B cell (primary cell): ENCODE measurements around the gene SDK2. TPM values are rescaled to one million over a fixed set of nuclear protein-coding genes. Genes with fewer than 3 reads are reported as not detected.

ENCODE experiments used
- ATAC-seq: fragments of 200-7000 bp; cut with Tn5 transposase; one replicate; pipeline ENCODE4 v1.10.0; 2021; ENCODE audit warnings: low read depth, mild to moderate bottlenecking, moderate number of reproducible peaks, moderate library complexity
- CTCF ChIA-PET: fragments of 350-600 bp; sonication (Branson Sonifier 250); formaldehyde crosslinking; loops from one replicate; lab custom pipeline; 2021; ENCODE audit warnings: antibody characterized with exemption, inconsistent platforms; lab: Charles Lee
- POLR2A ChIA-PET: fragments of 350-600 bp; sonication (Branson Sonifier 250); formaldehyde crosslinking; loops from one replicate; lab custom pipeline; 2021; ENCODE audit warnings: antibody characterized with exemption; lab: Charles Lee
- DNase-seq: peaks from one replicate; pipeline ENCODE4 v3.0.0; 2013
- H2AFZ ChIP-seq: 2 replicates; pipeline ENCODE4 v1.6.1; 2012; ENCODE audit warnings: mild to moderate bottlenecking, low read depth, low read length; ENCODE audit not compliant: insufficient read depth, poor library complexity, severe bottlenecking
- H3K27ac ChIP-seq, 2 donors: 1 replicate in 1 of 2; 2 replicates in 1 of 2; pipeline ENCODE4 v1.5.1; 2012 to 2013; ENCODE audit warnings: low read length in 2 of 2, mild to moderate bottlenecking in 2 of 2, moderate library complexity in 1 of 2
- H3K27me3 ChIP-seq, 4 experiments: fragments of 200-600 bp in 1 of 4; sonication (generic) in 1 of 4; replicated peaks in 1 of 4; 1 replicate in 2 of 4; 2 replicates in 2 of 4; pipeline versions ENCODE4 v1.6.1 to v1.7.0; 2013 to 2016; ENCODE audit warnings: low read length in 3 of 4, mild to moderate bottlenecking in 2 of 4, mixed read lengths in 1 of 4, moderate library complexity in 1 of 4; ENCODE audit not compliant: insufficient read depth in 4 of 4, control insufficient read depth in 3 of 4; ENCODE audit errors: control extremely low read depth in 1 of 4
- H3K36me3 ChIP-seq, 2 experiments: replicated peaks in 1 of 2; 1 replicate in 1 of 2; 2 replicates in 1 of 2; pipeline versions ENCODE4 v1.6.1 to v1.7.1; 2013; ENCODE audit warnings: low read length in 1 of 2; ENCODE audit not compliant: insufficient read depth in 2 of 2, control insufficient read depth in 1 of 2; ENCODE audit errors: control extremely low read depth in 1 of 2, extremely low read depth in 1 of 2
- H3K4me1 ChIP-seq, 2 donors: fragments of 200-600 bp in 1 of 2; sonication (generic) in 1 of 2; 1 replicate in 1 of 2; 2 replicates in 1 of 2; pipeline versions ENCODE4 v1.5.1 to v1.6.1; 2013 to 2017; ENCODE audit warnings: low read length in 2 of 2; ENCODE audit not compliant: control insufficient read depth in 2 of 2, insufficient read depth in 2 of 2
- H3K4me2 ChIP-seq: replicated peaks from 2 replicates; pipeline ENCODE3; 2012; ENCODE audit warnings: mild to moderate bottlenecking, low read depth, low read length; ENCODE audit not compliant: poor library complexity, severe bottlenecking
- H3K4me3 ChIP-seq, 5 experiments: fragments of 200-600 bp in 1 of 5; sonication (generic) in 1 of 5; 1 replicate in 3 of 5; 2 replicates in 2 of 5; pipeline versions ENCODE4 v1.5.1 to v1.7.0; 2011 to 2016; ENCODE audit warnings: low read length in 4 of 5, mild to moderate bottlenecking in 4 of 5, low read depth in 2 of 5, control low read depth in 1 of 5, moderate library complexity in 1 of 5; ENCODE audit not compliant: insufficient read depth in 1 of 5; ENCODE audit errors: control extremely low read depth in 1 of 5, extremely low read depth in 1 of 5
- H3K79me2 ChIP-seq: fragments of 200-600 bp; sonication (generic); one replicate; pipeline ENCODE4 v1.6.0; 2016; ENCODE audit warnings: low read length; ENCODE audit not compliant: control insufficient read depth, insufficient read depth
- H3K9ac ChIP-seq: fragments of 200-600 bp; sonication (generic); 2 replicates; pipeline ENCODE4 v1.6.1; 2017; ENCODE audit warnings: mild to moderate bottlenecking, low read length, moderate library complexity
- H3K9me3 ChIP-seq, 3 donors: one replicate each; pipeline versions ENCODE4 v1.6.1 to v1.7.1; 2013; ENCODE audit warnings: low read length in 2 of 3; ENCODE audit not compliant: control insufficient read depth in 2 of 3, insufficient read depth in 1 of 3; ENCODE audit errors: control extremely low read depth in 1 of 3
- H4K20me1 ChIP-seq: 2 replicates; pipeline ENCODE4 v1.6.0; 2012; ENCODE audit warnings: mild to moderate bottlenecking, low read length; ENCODE audit not compliant: insufficient read depth, control insufficient read depth, poor library complexity, severe bottlenecking
- H3K27ac Mint-ChIP-seq: one replicate; pipeline ENCODE4 v1.8.0; 2021; ENCODE audit warnings: mixed read lengths
- H3K27me3 Mint-ChIP-seq: one replicate; pipeline ENCODE4 v1.8.0; 2021; ENCODE audit warnings: mixed read lengths
- H3K4me1 Mint-ChIP-seq: one replicate; pipeline ENCODE4 v1.8.0; 2021; ENCODE audit warnings: mixed read lengths
- H3K4me3 Mint-ChIP-seq: one replicate; pipeline ENCODE4 v1.8.0; 2021; ENCODE audit warnings: mixed read lengths
- H3K9me3 Mint-ChIP-seq: one replicate; pipeline ENCODE4 v1.8.0; 2022; ENCODE audit warnings: mixed read lengths; ENCODE audit not compliant: insufficient read depth
- EZH2 ChIP-seq: IDR thresholded peaks from 2 replicates; pipeline ENCODE4 v1.6.1; 2012; ENCODE audit warnings: borderline replicate concordance, low read depth, mild to moderate bottlenecking, moderate library complexity, low read length; ENCODE audit not compliant: insufficient read depth, poor library complexity, severe bottlenecking
- WGBS: methylation state at CpG from one replicate; pipeline ENCODE4 v1.1.5; 2013; ENCODE audit warnings: missing lambda C conversion rate; ENCODE audit not compliant: insufficient coverage; 5-methylcytosine and 5-hydroxymethylcytosine counted together
- intact Hi-C: fragments of 100-400 bp; cut with micrococcal nuclease; formaldehyde crosslinking; loops from one replicate; pipeline ENCODE4 v1.10.0; 2022
- polyA plus RNA-seq: library from polyadenylated mRNA; depleted of rRNA; stranded (reverse); fragments of >200 nt; gene quantifications from 2 replicates; pipeline ENCODE4 v1.2.3, GENCODE V29; 2012
- total RNA-seq, 2 donors: library from RNA; stranded (reverse); fragments of 120-200 nt in 1 of 2; gene quantifications; 1 replicate in 1 of 2; 2 replicates in 1 of 2; pipeline versions ENCODE4 v1.2.3 to v1.2.4, GENCODE V29; 2013 to 2022
- TF ChIP-seq, protein P1 (sequence below): fragments of 200-600 bp; IDR thresholded peaks from one replicate; pipeline ENCODE4 v1.8.0; 2022; ENCODE audit warnings: antibody characterized with exemption, mild to moderate bottlenecking

Gene SDK2
- total and polyA plus RNA-seq, 2 donors (not counting 1 experiment from before 2014, with no cell fraction given) = 3.2 to 13.0 TPM

DNA sequence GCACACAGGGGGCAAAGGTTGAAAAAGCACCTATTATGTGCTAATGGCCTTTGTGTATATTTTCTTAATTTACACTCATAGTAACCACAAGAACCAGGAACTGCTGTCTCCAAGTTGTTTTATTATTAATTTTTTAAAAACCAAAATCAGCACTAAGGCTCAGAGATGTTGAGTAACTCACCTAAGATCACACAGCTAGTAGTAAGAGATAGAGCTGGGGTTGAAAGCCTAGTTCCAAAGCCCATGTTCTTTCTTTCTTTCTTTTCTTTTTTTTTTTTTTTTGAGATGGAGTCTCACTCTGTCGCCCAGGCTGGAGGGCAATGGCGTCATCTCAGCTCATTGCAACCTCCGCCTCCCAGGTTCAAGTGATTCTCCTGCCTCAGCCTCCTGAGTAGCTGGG is 75.3 kb downstream of the SDK2 start:
- H3K9me3 Mint-ChIP-seq = no peaks in the 10 kb centered on the region
- Histone ChIP-seq H3K9me3 (peaks cover 0 to 5% (median 0%) of the 10 kb centered on the region in 3 donors), H3K4me3 (no peak overlapping the region), H3K27me3 (no peaks in the 10 kb centered on the region), H2AFZ (no peak overlapping the region), H3K4me2 (no peak overlapping the region), H4K20me1 (no peaks in the 10 kb centered on the region), H3K4me1 (peaks cover 28 to 31% of the 10 kb centered on the region in 2 donors), H3K27ac (peak overlapping the region in 1 of 2 donors; percentile 93), H3K9ac (no peak overlapping the region), H3K36me3 (no peaks in the 10 kb centered on the region), H3K79me2 (peaks cover 32% of the 10 kb centered on the region)
- H3K27ac Mint-ChIP-seq = no peak overlapping the region
- no peak overlapping the region for H3K4me3 Mint-ChIP-seq
- ATAC-seq (no peak), DNase-seq (no peak)
- peaks cover 41% of the 10 kb centered on the region for H3K4me1 Mint-ChIP-seq
- 100% methylated on average over 1 of the region's 3 CpGs for WGBS
- intact Hi-C loops = no loop called here
- TF ChIP-seq EZH2 = no peak
- TF ChIP-seq, protein P1, sequence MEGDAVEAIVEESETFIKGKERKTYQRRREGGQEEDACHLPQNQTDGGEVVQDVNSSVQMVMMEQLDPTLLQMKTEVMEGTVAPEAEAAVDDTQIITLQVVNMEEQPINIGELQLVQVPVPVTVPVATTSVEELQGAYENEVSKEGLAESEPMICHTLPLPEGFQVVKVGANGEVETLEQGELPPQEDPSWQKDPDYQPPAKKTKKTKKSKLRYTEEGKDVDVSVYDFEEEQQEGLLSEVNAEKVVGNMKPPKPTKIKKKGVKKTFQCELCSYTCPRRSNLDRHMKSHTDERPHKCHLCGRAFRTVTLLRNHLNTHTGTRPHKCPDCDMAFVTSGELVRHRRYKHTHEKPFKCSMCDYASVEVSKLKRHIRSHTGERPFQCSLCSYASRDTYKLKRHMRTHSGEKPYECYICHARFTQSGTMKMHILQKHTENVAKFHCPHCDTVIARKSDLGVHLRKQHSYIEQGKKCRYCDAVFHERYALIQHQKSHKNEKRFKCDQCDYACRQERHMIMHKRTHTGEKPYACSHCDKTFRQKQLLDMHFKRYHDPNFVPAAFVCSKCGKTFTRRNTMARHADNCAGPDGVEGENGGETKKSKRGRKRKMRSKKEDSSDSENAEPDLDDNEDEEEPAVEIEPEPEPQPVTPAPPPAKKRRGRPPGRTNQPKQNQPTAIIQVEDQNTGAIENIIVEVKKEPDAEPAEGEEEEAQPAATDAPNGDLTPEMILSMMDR = no peak
- H3K27me3 Mint-ChIP-seq = no peaks in the 10 kb centered on the region
- ChIA-PET POLR2A (no interaction called here), CTCF (interaction anchor here (2.8 to 2.9 kb wide), 2 partner anchors 16 to 23 kb away, joined by 19 to 28 read pairs; no protein-coding TSS in a partner anchor)

DNA sequence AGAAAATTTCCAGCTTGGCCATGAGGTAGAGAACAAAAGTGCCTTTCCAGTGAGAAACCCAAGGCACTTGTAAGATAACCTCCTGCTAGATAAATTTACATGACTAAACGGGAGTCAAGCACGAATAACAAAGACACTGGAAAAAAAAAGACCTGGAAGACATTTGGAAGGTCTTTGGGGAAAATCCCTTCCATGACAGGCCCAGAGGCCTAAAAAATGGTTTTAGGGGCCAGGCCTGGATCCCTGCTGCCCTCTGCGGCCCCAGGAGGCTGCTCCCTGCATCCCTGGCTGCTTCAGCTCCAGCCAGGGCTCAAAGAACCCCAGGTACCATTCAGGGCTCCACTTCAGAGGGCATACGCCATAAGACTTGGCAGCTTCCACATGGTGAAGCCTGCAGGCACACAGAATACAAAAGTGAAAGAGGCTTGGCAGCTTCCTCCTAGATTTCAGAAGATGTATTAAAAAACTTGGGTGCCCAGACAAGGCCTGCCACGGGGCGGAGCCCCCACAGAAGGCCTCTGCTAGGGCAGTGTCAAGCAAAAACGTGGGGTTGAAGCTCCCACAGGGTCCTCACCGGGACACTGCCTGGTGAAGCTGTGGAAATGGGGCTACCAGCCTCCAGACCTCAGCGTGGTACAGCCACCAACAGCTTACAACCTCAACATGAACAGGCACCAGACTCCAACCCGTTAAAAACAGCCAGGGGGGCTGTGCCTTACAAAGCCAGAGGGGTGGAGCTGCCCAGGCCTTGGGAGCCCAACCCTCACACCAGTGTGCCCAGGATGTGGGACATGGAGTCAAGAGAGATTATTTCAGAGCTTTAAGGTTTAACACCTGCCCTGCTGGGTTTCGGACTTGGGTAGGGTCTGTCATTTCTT is 77.1 kb downstream of the SDK2 start:
- CTCF ChIA-PET = interaction anchor here (0.6 to 4.8 kb wide), 14 partner anchors 9 to 144 kb away, joined by 3 to 38 read pairs (median 4); partner anchors contain the start of gene SDK2
- peaks cover 28 to 31% of the 10 kb centered on the region in 2 donors for H3K4me1 ChIP-seq
- WGBS = 40% methylated on average over 9 of the region's 11 CpGs

More for the DNA sequence above, 77.1 kb downstream of the SDK2 start:
- Histone ChIP-seq H3K36me3 (no peaks in the 10 kb centered on the region), H3K4me3 (no peak overlapping the region), H3K4me2 (peak overlapping the region; percentile 67), H3K79me2 (peaks cover 33% of the 10 kb centered on the region), H3K9me3 (peaks cover 0 to 5% (median 0%) of the 10 kb centered on the region in 3 donors), H3K27ac (peak overlapping the region; percentile 74 to 93), H3K27me3 (no peaks in the 10 kb centered on the region), H2AFZ (peak overlapping the region; percentile 88), H4K20me1 (no peaks in the 10 kb centered on the region), H3K9ac (peak overlapping the region; percentile 27)
- POLR2A ChIA-PET = interaction anchor here (1.0 to 2.3 kb wide), 3 partner anchors 21 to 79 kb away, joined by 3 to 16 read pairs (median 10); no protein-coding TSS in a partner anchor
- Mint-ChIP-seq H3K4me1 (peaks cover 34% of the 10 kb centered on the region), H3K27ac (peak overlapping the region; percentile 95), H3K4me3 (peak overlapping the region; percentile 52), H3K27me3 (no peaks in the 10 kb centered on the region), H3K9me3 (no peaks in the 10 kb centered on the region)
- peak; percentile 77 for DNase-seq
- no peak for TF ChIP-seq EZH2
- TF ChIP-seq, protein P1 = peak; percentile 5
- intact Hi-C loops = loop anchor here (1.0 to 2.0 kb wide), 3 partner anchors 24 to 144 kb away; no protein-coding TSS in a partner anchor
- ATAC-seq = peak; percentile 89
